HepG2 (cell line): Measurements from ENCODE around the gene TEX19. TPM values are rescaled to one million over a fixed set of nuclear protein-coding genes. Genes with fewer than 3 reads are reported as not detected.

ENCODE experiments used
- CC2D1A ChIP-seq: sonication (generic); formaldehyde crosslinking; IDR thresholded peaks from 2 replicates; pipeline ENCODE4 v1.8.1; 2023; ENCODE audit warnings: mild to moderate bottlenecking, missing genetic modification reagents
- CHCHD3 ChIP-seq: sonication (generic); formaldehyde crosslinking; IDR thresholded peaks from 2 replicates; pipeline ENCODE4 v1.8.0; 2022; ENCODE audit warnings: mild to moderate bottlenecking, missing genetic modification reagents, moderate library complexity
- CTCF ChIP-seq: sonication (generic); formaldehyde crosslinking; IDR thresholded peaks from 2 replicates; pipeline ENCODE4 v1.5.0; 2020; ENCODE audit warnings: mild to moderate bottlenecking, missing genetic modification reagents, moderate library complexity
- FOXO4 ChIP-seq: sonication (generic); formaldehyde crosslinking; conservative IDR thresholded peaks from 2 replicates; pipeline ENCODE4 v1.8.1; 2023; ENCODE audit warnings: missing genetic modification reagents
- GABPB1 ChIP-seq: IDR thresholded peaks from 2 replicates; pipeline ENCODE4 v1.6.1; 2016; ENCODE audit warnings: mild to moderate bottlenecking, missing genetic modification reagents, moderate library complexity, missing compliant biosample characterization
- GFI1 ChIP-seq: sonication (generic); formaldehyde crosslinking; IDR thresholded peaks from 2 replicates; pipeline ENCODE4 v1.5.0; 2020; ENCODE audit warnings: missing genetic modification reagents, mild to moderate bottlenecking, borderline replicate concordance
- HNF1B ChIP-seq: sonication (generic); formaldehyde crosslinking; IDR thresholded peaks from 2 replicates; pipeline ENCODE4 v1.5.1; 2020; ENCODE audit warnings: mild to moderate bottlenecking, moderate library complexity, missing genetic modification reagents
- IKZF5 ChIP-seq: IDR thresholded peaks from 2 replicates; pipeline ENCODE4 v1.6.1; 2018; ENCODE audit warnings: missing genetic modification reagents, mild to moderate bottlenecking, missing compliant biosample characterization
- KDM2A ChIP-seq: sonication (generic); formaldehyde crosslinking; IDR thresholded peaks from 2 replicates; pipeline ENCODE4 v1.4.0; 2020; ENCODE audit warnings: low read depth, missing genetic modification reagents, borderline replicate concordance
- KDM5B ChIP-seq: sonication (generic); formaldehyde crosslinking; IDR thresholded peaks from 2 replicates; pipeline ENCODE4 v1.4.0; 2020; ENCODE audit warnings: missing genetic modification reagents, mild to moderate bottlenecking, borderline replicate concordance
- MXD4 ChIP-seq: IDR thresholded peaks from 2 replicates; pipeline ENCODE4 v1.6.1; 2016; ENCODE audit warnings: mild to moderate bottlenecking, missing biosample characterization, missing genetic modification reagents
- NCOA5 ChIP-seq: sonication (generic); formaldehyde crosslinking; IDR thresholded peaks from 2 replicates; pipeline ENCODE4 v1.4.0; 2020; ENCODE audit warnings: missing genetic modification reagents
- NFE2L1 ChIP-seq: sonication (generic); formaldehyde crosslinking; IDR thresholded peaks from 2 replicates; pipeline ENCODE4 v1.4.0; 2020; ENCODE audit warnings: missing genetic modification reagents, mild to moderate bottlenecking, borderline replicate concordance
- XRCC5 ChIP-seq: fragments of 200-400 bp; formaldehyde crosslinking; optimal IDR thresholded peaks from 2 replicates; pipeline ENCODE3; 2017; ENCODE audit warnings: mild to moderate bottlenecking, low read length
- ZBTB7B ChIP-seq: sonication (generic); formaldehyde crosslinking; IDR thresholded peaks from 2 replicates; pipeline ENCODE4 v1.4.0; 2020; ENCODE audit warnings: missing genetic modification reagents
- ZMYM2 ChIP-seq: sonication (generic); formaldehyde crosslinking; IDR thresholded peaks from 2 replicates; pipeline ENCODE4 v1.8.0; 2022; ENCODE audit warnings: mild to moderate bottlenecking, missing genetic modification reagents
- ZMYM4 ChIP-seq: sonication (generic); formaldehyde crosslinking; IDR thresholded peaks from 2 replicates; pipeline ENCODE4 v1.8.1; 2023; ENCODE audit warnings: mild to moderate bottlenecking, missing genetic modification reagents
- ZNF235 ChIP-seq: sonication (generic); formaldehyde crosslinking; IDR thresholded peaks from 2 replicates; pipeline ENCODE4 v1.8.1; 2023; ENCODE audit warnings: mild to moderate bottlenecking, missing genetic modification reagents, borderline replicate concordance
- ZNF678 ChIP-seq: sonication (generic); formaldehyde crosslinking; IDR thresholded peaks from 2 replicates; pipeline ENCODE4 v1.4.0; 2020; ENCODE audit warnings: mild to moderate bottlenecking, missing genetic modification reagents
- ZNF724P ChIP-seq: sonication (generic); formaldehyde crosslinking; IDR thresholded peaks from 2 replicates; pipeline ENCODE4 v1.8.0; 2022; ENCODE audit warnings: missing genetic modification reagents, borderline replicate concordance
- ZNF776 ChIP-seq: sonication (generic); formaldehyde crosslinking; IDR thresholded peaks from 2 replicates; pipeline ENCODE4 v1.4.0; 2020; ENCODE audit warnings: mild to moderate bottlenecking, missing genetic modification reagents
- ZSCAN21 ChIP-seq: sonication (generic); formaldehyde crosslinking; IDR thresholded peaks from 2 replicates; pipeline ENCODE4 v1.8.0; 2022; ENCODE audit warnings: mild to moderate bottlenecking, missing genetic modification reagents, moderate library complexity, borderline replicate concordance
- ZSCAN31 ChIP-seq: sonication (generic); formaldehyde crosslinking; IDR thresholded peaks from 2 replicates; pipeline ENCODE4 v1.5.0; 2020; ENCODE audit warnings: low read depth, mild to moderate bottlenecking, missing genetic modification reagents
- polyA plus RNA-seq, 8 experiments: library from polyadenylated mRNA; depleted of rRNA in 3 of 8; stranded (reverse) in 7 of 8; unstranded in 1 of 8; fragments of >200 nt; fragmentation: Illumina TruSeq in 4 of 8; extraction: Trizol in 4 of 8; gene quantifications; 2 replicates each; pipeline versions ENCODE4 v1.2.1 to v1.2.3, GENCODE V29; 2011 to 2016; ENCODE audit warnings: low read depth in 4 of 8, missing spikeins in 1 of 8, mixed read lengths in 1 of 8; ENCODE audit not compliant: insufficient read depth in 1 of 8
- total RNA-seq, 5 experiments: library from RNA; depleted of rRNA; stranded (reverse); fragments of >200 nt; fragmentation: Illumina TruSeq; extraction: Trizol; gene quantifications; 2 replicates each; pipeline ENCODE4 v1.2.3, GENCODE V29; 2016; ENCODE audit warnings: low read depth in 1 of 5

The TEX19 gene
- total and polyA plus RNA-seq, 2 of the 13 experiments (the other 11 are each of a cell fraction or from before 2014, with no cell fraction given), result 1.3 to 6.0 TPM

- TF ChIP-seq NFE2L1 (CRISPR knock-in tag), result no peak
- TF ChIP-seq GABPB1 (CRISPR knock-in tag), result peak; percentile 31; the same call in 1 of the 2 replicates
- TF ChIP-seq ZNF235 (CRISPR knock-in tag), result no peak
- TF ChIP-seq ZMYM4, result peak; percentile 32; the same call in 1 of the 2 replicates
- peak; percentile 80; the same call in 1 of the 2 replicates for TF ChIP-seq ZNF724P (CRISPR knock-in tag)
- TF ChIP-seq NCOA5 (CRISPR knock-in tag), result no peak
- 0 out of 2 replicates have a peak, but pooled peaks have one; percentile 21 for TF ChIP-seq HNF1B (CRISPR knock-in tag)
- TF ChIP-seq ZNF776 (CRISPR knock-in tag), result 0 out of 2 replicates have a peak, but pooled peaks have one; percentile 11
- TF ChIP-seq KDM2A (CRISPR knock-in tag), result peak; percentile 44; the same call in 1 of the 2 replicates
- peak; percentile 48 for TF ChIP-seq ZMYM2 (CRISPR knock-in tag)
- TF ChIP-seq ZSCAN31 (CRISPR knock-in tag), result 0 out of 2 replicates have a peak, but pooled peaks have one; percentile 36
- peak; percentile 35; the same call in 1 of the 2 replicates for TF ChIP-seq GFI1 (CRISPR knock-in tag)
- TF ChIP-seq CTCF, result peak; percentile 92
- TF ChIP-seq IKZF5 (CRISPR knock-in tag), result peak; percentile 19; the same call in 1 of the 2 replicates
- TF ChIP-seq CC2D1A, result no peak
- peak; percentile 86 for TF ChIP-seq XRCC5
- TF ChIP-seq ZNF678, result no peak
- no peak for TF ChIP-seq FOXO4 (CRISPR knock-in tag)
- TF ChIP-seq KDM5B (CRISPR knock-in tag), result peak; percentile 64; the same call in 1 of the 2 replicates
- peak; percentile 77; the same call in 1 of the 2 replicates for TF ChIP-seq ZBTB7B (CRISPR knock-in tag)
- peak; percentile 25; the same call in 1 of the 2 replicates for TF ChIP-seq CHCHD3 (CRISPR knock-in tag)
- peak; percentile 82; the same call in 1 of the 2 replicates for TF ChIP-seq ZSCAN21 (CRISPR knock-in tag)
- peak; percentile 36; the same call in 1 of the 2 replicates for TF ChIP-seq MXD4 (CRISPR knock-in tag)
Observed at GRCh38 chr17:82320956-82321927, 37.8 kb upstream of the TEX19 start (continued).
